ENCODE measurements around the gene FHOD3.
"Not testable (repeated sequence)": the region's sequence is repeated elsewhere in the genome, so short reads cannot be mapped to it uniquely, and the experiment has no call there.

The FHOD3 gene

GRCh38 chr18:36724169-36724568, 426.7 kb downstream of the FHOD3 start:
- no peak for DNase-seq

- no peak for DNase-seq
Observed at GRCh38 chr18:36724591-36725001, 427.1 kb downstream of the FHOD3 start.

GRCh38 chr18:36728345-36728744, 430.8 kb downstream of the FHOD3 start:
- DNase-seq, result no peak

- DNase-seq, result no peak
Observed at GRCh38 chr18:36729197-36729596, 431.7 kb downstream of the FHOD3 start.

- DNase-seq, result no peak
Observed at GRCh38 chr18:36732264-36732663, 434.8 kb downstream of the FHOD3 start.

- no peak for DNase-seq
Observed at GRCh38 chr18:36733150-36733549, 435.6 kb downstream of the FHOD3 start.

GRCh38 chr18:36734596-36734995, 437.1 kb downstream of the FHOD3 start:
- no peak for DNase-seq

- no peak for DNase-seq
Observed at GRCh38 chr18:36735130-36735529, 437.6 kb downstream of the FHOD3 start.

GRCh38 chr18:36736094-36736493, 438.6 kb downstream of the FHOD3 start:
- no peak for DNase-seq

GRCh38 chr18:36737316-36737715, 439.8 kb downstream of the FHOD3 start:
- DNase-seq, result no peak

GRCh38 chr18:36744261-36744876, 446.9 kb downstream of the FHOD3 start:
- DNase-seq, result no peak

GRCh38 chr18:36745219-36745975, 447.9 kb downstream of the FHOD3 start:
- no peak for DNase-seq

- DNase-seq, result no peak
Observed at GRCh38 chr18:36752929-36753865, 455.7 kb downstream of the FHOD3 start.

GRCh38 chr18:36756242-36756641, 458.7 kb downstream of the FHOD3 start:
- DNase-seq, result no peak

GRCh38 chr18:36757081-36757480, 459.6 kb downstream of the FHOD3 start:
- DNase-seq, result peak; percentile 14

- no peak for DNase-seq
Observed at GRCh38 chr18:36757991-36758390, 460.5 kb downstream of the FHOD3 start.

GRCh38 chr18:36758623-36759022, 461.1 kb downstream of the FHOD3 start:
- no peak for DNase-seq

GRCh38 chr18:36759167-36759776, 461.8 kb downstream of the FHOD3 start:
- DNase-seq, result no peak

GRCh38 chr18:36760598-36760997, 463.1 kb downstream of the FHOD3 start:
- DNase-seq, result no peak

- DNase-seq, result no peak
Observed at GRCh38 chr18:36761186-36761698, 463.7 kb downstream of the FHOD3 start.

GRCh38 chr18:36762074-36762473, 464.6 kb downstream of the FHOD3 start:
- no peak for DNase-seq

GRCh38 chr18:36762965-36763364, 465.5 kb downstream of the FHOD3 start:
- DNase-seq, result not testable (repeated sequence)

GRCh38 chr18:36766836-36767235, 469.3 kb downstream of the FHOD3 start:
- DNase-seq, result no peak
